SK-N-SH treated with all-trans-retinoic acid at 6 μM for 48 hours (cell line): ENCODE measurements around the gene SYNJ2.

Source experiments
- ARNTL ChIP-seq: fragments of 450-650 bp; formaldehyde crosslinking; IDR thresholded peaks from 2 replicates; pipeline ENCODE4 v1.5.0; 2020; ENCODE audit warnings: low read depth, mild to moderate bottlenecking, moderate library complexity, borderline replicate concordance
- PPARA ChIP-seq: fragments of 250-450 bp; sonication (Bioruptor Pico); IDR thresholded peaks from 2 replicates; pipeline ENCODE4 v1.5.0; 2020; ENCODE audit warnings: mild to moderate bottlenecking, borderline replicate concordance
- RARB ChIP-seq: fragments of 250-450 bp; sonication (Bioruptor Pico); IDR thresholded peaks from 2 replicates; pipeline ENCODE4 v1.8.0; 2021; ENCODE audit warnings: mild to moderate bottlenecking, moderate library complexity
- TCF4 ChIP-seq: fragments of 250-450 bp; sonication (Bioruptor Pico); IDR thresholded peaks from 2 replicates; pipeline ENCODE4 v1.8.0; 2021; ENCODE audit warnings: mild to moderate bottlenecking, moderate library complexity, borderline replicate concordance
- ZFP3 ChIP-seq: fragments of 250-450 bp; sonication (Bioruptor Pico); IDR thresholded peaks from 2 replicates; pipeline ENCODE4 v1.5.0; 2020; ENCODE audit warnings: mild to moderate bottlenecking, moderate library complexity
- ZNF565 ChIP-seq: fragments of 450-650 bp; formaldehyde crosslinking; conservative IDR thresholded peaks from 2 replicates; pipeline ENCODE4 v1.5.0; 2020; ENCODE audit warnings: low read depth, mild to moderate bottlenecking, moderate library complexity
- TF ChIP-seq, protein P1 (sequence below): fragments of 250-450 bp; sonication (Bioruptor Pico); IDR thresholded peaks from 2 replicates; pipeline ENCODE4 v1.8.0; 2020; ENCODE audit warnings: mild to moderate bottlenecking, moderate library complexity, borderline replicate concordance
- TF ChIP-seq, protein P2 (sequence below): fragments of 250-450 bp; sonication (Bioruptor Pico); IDR thresholded peaks from 2 replicates; pipeline ENCODE4 v1.5.0; 2020; ENCODE audit warnings: mild to moderate bottlenecking, moderate library complexity
- TF ChIP-seq, protein P3 (sequence below): fragments of 250-450 bp; sonication (Bioruptor Pico); IDR thresholded peaks from 2 replicates; pipeline ENCODE4 v1.5.1; 2020; ENCODE audit warnings: low read depth, mild to moderate bottlenecking, moderate library complexity
- TF ChIP-seq, protein P4 (sequence below): fragments of 250-450 bp; sonication (Bioruptor Pico); IDR thresholded peaks from 2 replicates; pipeline ENCODE4 v1.8.0; 2021; ENCODE audit warnings: low read depth, mild to moderate bottlenecking, moderate library complexity, borderline replicate concordance

DNA sequence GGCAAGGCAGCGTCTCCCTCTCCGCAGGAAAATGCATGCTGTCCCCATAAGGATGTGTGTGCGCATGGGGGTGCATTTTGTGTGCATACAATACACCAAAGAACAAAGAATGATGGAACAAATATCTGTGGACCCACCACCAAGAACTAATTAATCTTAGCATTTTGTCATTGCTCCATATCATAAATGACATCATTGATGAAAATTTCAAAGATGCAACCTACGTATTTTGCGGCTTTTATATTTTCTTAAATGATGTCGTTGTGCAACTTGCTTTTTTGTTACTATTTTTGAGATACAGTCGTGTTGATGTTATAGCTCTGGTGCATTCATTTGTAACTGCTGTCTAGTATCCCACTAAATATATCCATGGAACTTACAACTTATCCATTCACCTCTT is 96.7 kb downstream of the SYNJ2 start:
- TF ChIP-seq ZFP3 (CRISPR knock-in tag) (no peak), ARNTL (no peak), PPARA (CRISPR knock-in tag) (no peak), TCF4 (no peak), RARB (CRISPR knock-in tag) (no peak), ZNF565 (CRISPR knock-in tag) (no peak)
- TF ChIP-seq, protein P1, sequence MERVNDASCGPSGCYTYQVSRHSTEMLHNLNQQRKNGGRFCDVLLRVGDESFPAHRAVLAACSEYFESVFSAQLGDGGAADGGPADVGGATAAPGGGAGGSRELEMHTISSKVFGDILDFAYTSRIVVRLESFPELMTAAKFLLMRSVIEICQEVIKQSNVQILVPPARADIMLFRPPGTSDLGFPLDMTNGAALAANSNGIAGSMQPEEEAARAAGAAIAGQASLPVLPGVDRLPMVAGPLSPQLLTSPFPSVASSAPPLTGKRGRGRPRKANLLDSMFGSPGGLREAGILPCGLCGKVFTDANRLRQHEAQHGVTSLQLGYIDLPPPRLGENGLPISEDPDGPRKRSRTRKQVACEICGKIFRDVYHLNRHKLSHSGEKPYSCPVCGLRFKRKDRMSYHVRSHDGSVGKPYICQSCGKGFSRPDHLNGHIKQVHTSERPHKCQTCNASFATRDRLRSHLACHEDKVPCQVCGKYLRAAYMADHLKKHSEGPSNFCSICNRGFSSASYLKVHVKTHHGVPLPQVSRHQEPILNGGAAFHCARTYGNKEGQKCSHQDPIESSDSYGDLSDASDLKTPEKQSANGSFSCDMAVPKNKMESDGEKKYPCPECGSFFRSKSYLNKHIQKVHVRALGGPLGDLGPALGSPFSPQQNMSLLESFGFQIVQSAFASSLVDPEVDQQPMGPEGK (CRISPR knock-in tag): no peak
- TF ChIP-seq, protein P2, sequence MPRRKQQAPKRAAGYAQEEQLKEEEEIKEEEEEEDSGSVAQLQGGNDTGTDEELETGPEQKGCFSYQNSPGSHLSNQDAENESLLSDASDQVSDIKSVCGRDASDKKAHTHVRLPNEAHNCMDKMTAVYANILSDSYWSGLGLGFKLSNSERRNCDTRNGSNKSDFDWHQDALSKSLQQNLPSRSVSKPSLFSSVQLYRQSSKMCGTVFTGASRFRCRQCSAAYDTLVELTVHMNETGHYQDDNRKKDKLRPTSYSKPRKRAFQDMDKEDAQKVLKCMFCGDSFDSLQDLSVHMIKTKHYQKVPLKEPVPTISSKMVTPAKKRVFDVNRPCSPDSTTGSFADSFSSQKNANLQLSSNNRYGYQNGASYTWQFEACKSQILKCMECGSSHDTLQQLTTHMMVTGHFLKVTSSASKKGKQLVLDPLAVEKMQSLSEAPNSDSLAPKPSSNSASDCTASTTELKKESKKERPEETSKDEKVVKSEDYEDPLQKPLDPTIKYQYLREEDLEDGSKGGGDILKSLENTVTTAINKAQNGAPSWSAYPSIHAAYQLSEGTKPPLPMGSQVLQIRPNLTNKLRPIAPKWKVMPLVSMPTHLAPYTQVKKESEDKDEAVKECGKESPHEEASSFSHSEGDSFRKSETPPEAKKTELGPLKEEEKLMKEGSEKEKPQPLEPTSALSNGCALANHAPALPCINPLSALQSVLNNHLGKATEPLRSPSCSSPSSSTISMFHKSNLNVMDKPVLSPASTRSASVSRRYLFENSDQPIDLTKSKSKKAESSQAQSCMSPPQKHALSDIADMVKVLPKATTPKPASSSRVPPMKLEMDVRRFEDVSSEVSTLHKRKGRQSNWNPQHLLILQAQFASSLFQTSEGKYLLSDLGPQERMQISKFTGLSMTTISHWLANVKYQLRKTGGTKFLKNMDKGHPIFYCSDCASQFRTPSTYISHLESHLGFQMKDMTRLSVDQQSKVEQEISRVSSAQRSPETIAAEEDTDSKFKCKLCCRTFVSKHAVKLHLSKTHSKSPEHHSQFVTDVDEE (CRISPR knock-in tag): no peak
- TF ChIP-seq, protein P3, sequence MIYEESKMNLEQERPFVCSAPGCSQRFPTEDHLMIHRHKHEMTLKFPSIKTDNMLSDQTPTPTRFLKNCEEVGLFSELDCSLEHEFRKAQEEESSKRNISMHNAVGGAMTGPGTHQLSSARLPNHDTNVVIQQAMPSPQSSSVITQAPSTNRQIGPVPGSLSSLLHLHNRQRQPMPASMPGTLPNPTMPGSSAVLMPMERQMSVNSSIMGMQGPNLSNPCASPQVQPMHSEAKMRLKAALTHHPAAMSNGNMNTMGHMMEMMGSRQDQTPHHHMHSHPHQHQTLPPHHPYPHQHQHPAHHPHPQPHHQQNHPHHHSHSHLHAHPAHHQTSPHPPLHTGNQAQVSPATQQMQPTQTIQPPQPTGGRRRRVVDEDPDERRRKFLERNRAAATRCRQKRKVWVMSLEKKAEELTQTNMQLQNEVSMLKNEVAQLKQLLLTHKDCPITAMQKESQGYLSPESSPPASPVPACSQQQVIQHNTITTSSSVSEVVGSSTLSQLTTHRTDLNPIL: no peak
- TF ChIP-seq, protein P4, sequence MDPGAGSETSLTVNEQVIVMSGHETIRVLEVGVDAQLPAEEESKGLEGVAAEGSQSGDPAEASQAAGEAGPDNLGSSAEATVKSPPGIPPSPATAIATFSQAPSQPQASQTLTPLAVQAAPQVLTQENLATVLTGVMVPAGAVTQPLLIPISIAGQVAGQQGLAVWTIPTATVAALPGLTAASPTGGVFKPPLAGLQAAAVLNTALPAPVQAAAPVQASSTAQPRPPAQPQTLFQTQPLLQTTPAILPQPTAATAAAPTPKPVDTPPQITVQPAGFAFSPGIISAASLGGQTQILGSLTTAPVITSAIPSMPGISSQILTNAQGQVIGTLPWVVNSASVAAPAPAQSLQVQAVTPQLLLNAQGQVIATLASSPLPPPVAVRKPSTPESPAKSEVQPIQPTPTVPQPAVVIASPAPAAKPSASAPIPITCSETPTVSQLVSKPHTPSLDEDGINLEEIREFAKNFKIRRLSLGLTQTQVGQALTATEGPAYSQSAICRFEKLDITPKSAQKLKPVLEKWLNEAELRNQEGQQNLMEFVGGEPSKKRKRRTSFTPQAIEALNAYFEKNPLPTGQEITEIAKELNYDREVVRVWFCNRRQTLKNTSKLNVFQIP (CRISPR knock-in tag): no peak
